ENCODE measurements around the gene PLA2G4A. TPM values are rescaled to one million over a fixed set of nuclear protein-coding genes. Genes with fewer than 3 reads are reported as not detected.

The PLA2G4A gene
- total and polyA plus RNA-seq, 9 donors = 1.7 to 19.0 (median 9.0) TPM

- Histone ChIP-seq H3K4me3 (no peak overlapping the region), H3K36me3 (no peaks in the 10 kb centered on the region), H3K4me1 (ENCODE audit: insufficient read depth) (no peaks in the 10 kb centered on the region), H3K27ac (no peak overlapping the region), H3K9me3 (no peaks in the 10 kb centered on the region), H3K27me3 (no peaks in the 10 kb centered on the region)
- WGBS, 3 donors = 81 to 87% (median 84%) methylated on average over 1 of the region's 1 CpG
- intact Hi-C loops (cut with DNase I) = no loop called here
- no peak for DNase-seq
- TF ChIP-seq POLR2A (IDR thresholded peaks at IDR 0.05) (no peak), EP300 (IDR thresholded peaks at IDR 0.05) (no peak)
- TF ChIP-seq, protein P1, sequence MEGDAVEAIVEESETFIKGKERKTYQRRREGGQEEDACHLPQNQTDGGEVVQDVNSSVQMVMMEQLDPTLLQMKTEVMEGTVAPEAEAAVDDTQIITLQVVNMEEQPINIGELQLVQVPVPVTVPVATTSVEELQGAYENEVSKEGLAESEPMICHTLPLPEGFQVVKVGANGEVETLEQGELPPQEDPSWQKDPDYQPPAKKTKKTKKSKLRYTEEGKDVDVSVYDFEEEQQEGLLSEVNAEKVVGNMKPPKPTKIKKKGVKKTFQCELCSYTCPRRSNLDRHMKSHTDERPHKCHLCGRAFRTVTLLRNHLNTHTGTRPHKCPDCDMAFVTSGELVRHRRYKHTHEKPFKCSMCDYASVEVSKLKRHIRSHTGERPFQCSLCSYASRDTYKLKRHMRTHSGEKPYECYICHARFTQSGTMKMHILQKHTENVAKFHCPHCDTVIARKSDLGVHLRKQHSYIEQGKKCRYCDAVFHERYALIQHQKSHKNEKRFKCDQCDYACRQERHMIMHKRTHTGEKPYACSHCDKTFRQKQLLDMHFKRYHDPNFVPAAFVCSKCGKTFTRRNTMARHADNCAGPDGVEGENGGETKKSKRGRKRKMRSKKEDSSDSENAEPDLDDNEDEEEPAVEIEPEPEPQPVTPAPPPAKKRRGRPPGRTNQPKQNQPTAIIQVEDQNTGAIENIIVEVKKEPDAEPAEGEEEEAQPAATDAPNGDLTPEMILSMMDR (IDR thresholded peaks at IDR 0.05) = no peak
Measured at GRCh38 chr1:186880982-186881381, 52.2 kb downstream of the PLA2G4A start.

GRCh38 chr1:186882372-186883134 is 53.8 kb downstream of the PLA2G4A start:
- 63 to 67% (median 64%) methylated on average over 6 of the region's 6 CpGs for WGBS, 3 donors
- DNase-seq = no peak
- H3K27ac ChIP-seq = no peak overlapping the region
- no peaks in the 10 kb centered on the region for H3K27me3 ChIP-seq
- H3K4me1 ChIP-seq (ENCODE audit: insufficient read depth) = no peaks in the 10 kb centered on the region
- H3K4me3 ChIP-seq = no peak overlapping the region
- TF ChIP-seq POLR2A (IDR thresholded peaks at IDR 0.05) (no peak), EP300 (IDR thresholded peaks at IDR 0.05) (no peak)
- TF ChIP-seq, protein P1 (IDR thresholded peaks at IDR 0.05) = no peak
- no peaks in the 10 kb centered on the region for H3K36me3 ChIP-seq
- H3K9me3 ChIP-seq = no peaks in the 10 kb centered on the region
- intact Hi-C loops (cut with DNase I) = no loop called here

- Histone ChIP-seq H3K4me3 (no peak overlapping the region), H3K4me1 (ENCODE audit: insufficient read depth) (no peaks in the 10 kb centered on the region), H3K9me3 (no peaks in the 10 kb centered on the region), H3K27ac (no peak overlapping the region), H3K36me3 (no peaks in the 10 kb centered on the region), H3K27me3 (no peaks in the 10 kb centered on the region)
- no peak for TF ChIP-seq POLR2A (IDR thresholded peaks at IDR 0.05)
- TF ChIP-seq, protein P1 (IDR thresholded peaks at IDR 0.05) = no peak
- TF ChIP-seq EP300 (IDR thresholded peaks at IDR 0.05) = no peak
- intact Hi-C loops (cut with DNase I) = no loop called here
- DNase-seq = no peak
- WGBS, 3 donors = 85 to 94% (median 88%) methylated on average over 1 of the region's 1 CpG
Measured at GRCh38 chr1:186884251-186884650, 55.5 kb downstream of the PLA2G4A start.

- no peak for DNase-seq
- Histone ChIP-seq H3K9me3 (no peaks in the 10 kb centered on the region), H3K27ac (no peak overlapping the region), H3K4me1 (ENCODE audit: insufficient read depth) (no peaks in the 10 kb centered on the region), H3K4me3 (no peak overlapping the region), H3K36me3 (no peaks in the 10 kb centered on the region), H3K27me3 (no peaks in the 10 kb centered on the region)
- WGBS, 3 donors = 40 to 66% (median 57%) methylated on average over 2 of the region's 2 CpGs
- TF ChIP-seq, protein P1 (IDR thresholded peaks at IDR 0.05) = no peak
- TF ChIP-seq POLR2A (IDR thresholded peaks at IDR 0.05) (no peak), EP300 (IDR thresholded peaks at IDR 0.05) (no peak)
- intact Hi-C loops (cut with DNase I) = no loop called here
Measured at GRCh38 chr1:186887203-186887602, 58.5 kb downstream of the PLA2G4A start.
